Loucy (cell line): ENCODE results near the gene KIAA0825.

Source experiments
- EZH2phosphoT487 ChIP-seq: fragments of 200-600 bp; IDR thresholded peaks from 2 replicates; pipeline ENCODE4 v1.6.1; 2018; ENCODE audit warnings: antibody characterized with exemption, mild to moderate bottlenecking, moderate library complexity, borderline replicate concordance
- TF ChIP-seq, protein P1 (sequence below): fragments of 200-600 bp; sonication (generic); conservative IDR thresholded peaks from 2 replicates; pipeline ENCODE4 v1.5.1; 2014; ENCODE audit warnings: mild to moderate bottlenecking, antibody characterized with exemption, low read length

DNA sequence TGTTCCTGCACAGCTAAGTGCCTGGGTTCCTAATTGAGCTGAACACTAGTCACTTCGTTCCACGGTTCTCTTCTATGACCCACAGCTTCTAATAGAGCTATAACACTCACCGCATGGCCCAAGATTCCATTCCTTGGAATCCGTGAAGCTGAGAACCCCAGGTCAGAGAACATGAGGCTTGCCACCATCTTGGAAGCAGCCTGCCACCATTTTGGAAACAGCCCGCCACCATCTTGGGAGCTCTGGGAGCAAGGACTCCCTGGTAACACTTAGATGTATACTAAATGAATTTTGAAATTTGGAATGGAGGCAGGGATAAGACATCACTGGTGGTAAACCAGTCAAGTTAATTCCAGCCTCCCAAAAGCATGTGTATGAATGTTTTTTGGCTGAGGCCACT, 60.4 kb downstream of the KIAA0825 start:
- TF ChIP-seq, protein P1, sequence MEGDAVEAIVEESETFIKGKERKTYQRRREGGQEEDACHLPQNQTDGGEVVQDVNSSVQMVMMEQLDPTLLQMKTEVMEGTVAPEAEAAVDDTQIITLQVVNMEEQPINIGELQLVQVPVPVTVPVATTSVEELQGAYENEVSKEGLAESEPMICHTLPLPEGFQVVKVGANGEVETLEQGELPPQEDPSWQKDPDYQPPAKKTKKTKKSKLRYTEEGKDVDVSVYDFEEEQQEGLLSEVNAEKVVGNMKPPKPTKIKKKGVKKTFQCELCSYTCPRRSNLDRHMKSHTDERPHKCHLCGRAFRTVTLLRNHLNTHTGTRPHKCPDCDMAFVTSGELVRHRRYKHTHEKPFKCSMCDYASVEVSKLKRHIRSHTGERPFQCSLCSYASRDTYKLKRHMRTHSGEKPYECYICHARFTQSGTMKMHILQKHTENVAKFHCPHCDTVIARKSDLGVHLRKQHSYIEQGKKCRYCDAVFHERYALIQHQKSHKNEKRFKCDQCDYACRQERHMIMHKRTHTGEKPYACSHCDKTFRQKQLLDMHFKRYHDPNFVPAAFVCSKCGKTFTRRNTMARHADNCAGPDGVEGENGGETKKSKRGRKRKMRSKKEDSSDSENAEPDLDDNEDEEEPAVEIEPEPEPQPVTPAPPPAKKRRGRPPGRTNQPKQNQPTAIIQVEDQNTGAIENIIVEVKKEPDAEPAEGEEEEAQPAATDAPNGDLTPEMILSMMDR: no peak
- TF ChIP-seq EZH2phosphoT487: no peak
